ACC112 (cell line): ENCODE measurements around the gene HLF.

Experiments
- H2AFZ ChIP-seq: fragments of 200-600 bp; sonication (generic); one replicate; pipeline ENCODE4 v1.6.0; 2017; ENCODE audit warnings: antibody characterized with exemption, low read length; ENCODE audit not compliant: unreplicated experiment
- H3K27ac ChIP-seq: fragments of 200-600 bp; sonication (generic); 2 replicates; pipeline ENCODE4 v1.5.1; 2014; ENCODE audit warnings: low read depth, mild to moderate bottlenecking, antibody characterized with exemption, low read length, moderate library complexity
- H3K27me3 ChIP-seq: fragments of 200-600 bp; sonication (generic); 2 replicates; pipeline ENCODE4 v1.6.1; 2014; ENCODE audit warnings: mild to moderate bottlenecking, antibody characterized with exemption, low read length, moderate library complexity, mixed read lengths; ENCODE audit not compliant: insufficient read depth
- H3K36me3 ChIP-seq: fragments of 200-600 bp; sonication (generic); 2 replicates; pipeline ENCODE4 v1.6.1; 2016; ENCODE audit warnings: mild to moderate bottlenecking, antibody characterized with exemption, low read length, moderate library complexity, mixed read lengths; ENCODE audit not compliant: insufficient read depth
- H3K4me1 ChIP-seq: fragments of 200-600 bp; sonication (generic); one replicate; pipeline ENCODE4 v1.6.1; 2016; ENCODE audit warnings: low read length, mixed read lengths; ENCODE audit not compliant: insufficient read depth, unreplicated experiment, control insufficient read depth
- H3K4me3 ChIP-seq: fragments of 200-600 bp; sonication (generic); 2 replicates; pipeline ENCODE4 v1.5.1; 2014; ENCODE audit warnings: mild to moderate bottlenecking, low read depth, low read length
- H3K79me2 ChIP-seq: fragments of 200-600 bp; sonication (generic); one replicate; pipeline ENCODE4 v1.6.0; 2016; ENCODE audit warnings: low read length; ENCODE audit not compliant: control insufficient read depth, unreplicated experiment, insufficient read depth

The HLF gene

GRCh38 chr17:55334285-55334684 lies 69.5 kb downstream of the HLF start:
- Histone ChIP-seq H2AFZ (no peak overlapping the region), H3K27ac (no peak overlapping the region), H3K36me3 (no peaks in the 10 kb centered on the region), H3K4me1 (no peaks in the 10 kb centered on the region), H3K27me3 (peaks cover 19% of the 10 kb centered on the region), H3K79me2 (no peaks in the 10 kb centered on the region), H3K4me3 (no peak overlapping the region)

- H3K4me1 ChIP-seq: no peaks in the 10 kb centered on the region
- no peak overlapping the region for H3K4me3 ChIP-seq
- no peak overlapping the region for H2AFZ ChIP-seq
- H3K36me3 ChIP-seq: no peaks in the 10 kb centered on the region
- peaks cover 26% of the 10 kb centered on the region for H3K27me3 ChIP-seq
- no peaks in the 10 kb centered on the region for H3K79me2 ChIP-seq
- no peak overlapping the region for H3K27ac ChIP-seq
Measured at GRCh38 chr17:55334881-55335540, 70.3 kb downstream of the HLF start.

GRCh38 chr17:55335625-55336024 lies 70.9 kb downstream of the HLF start:
- H3K27ac ChIP-seq: no peak overlapping the region
- H3K79me2 ChIP-seq: no peaks in the 10 kb centered on the region
- H3K4me1 ChIP-seq: no peaks in the 10 kb centered on the region
- H3K27me3 ChIP-seq: peaks cover 32% of the 10 kb centered on the region
- H3K4me3 ChIP-seq: no peak overlapping the region
- H3K36me3 ChIP-seq: no peaks in the 10 kb centered on the region
- no peak overlapping the region for H2AFZ ChIP-seq

- Histone ChIP-seq H3K4me3 (no peak overlapping the region), H3K79me2 (no peaks in the 10 kb centered on the region), H3K27me3 (peaks cover 40% of the 10 kb centered on the region), H3K27ac (no peak overlapping the region), H3K4me1 (no peaks in the 10 kb centered on the region), H2AFZ (no peak overlapping the region), H3K36me3 (no peaks in the 10 kb centered on the region)
Measured at GRCh38 chr17:55336426-55336825, 71.7 kb downstream of the HLF start.

DNA sequence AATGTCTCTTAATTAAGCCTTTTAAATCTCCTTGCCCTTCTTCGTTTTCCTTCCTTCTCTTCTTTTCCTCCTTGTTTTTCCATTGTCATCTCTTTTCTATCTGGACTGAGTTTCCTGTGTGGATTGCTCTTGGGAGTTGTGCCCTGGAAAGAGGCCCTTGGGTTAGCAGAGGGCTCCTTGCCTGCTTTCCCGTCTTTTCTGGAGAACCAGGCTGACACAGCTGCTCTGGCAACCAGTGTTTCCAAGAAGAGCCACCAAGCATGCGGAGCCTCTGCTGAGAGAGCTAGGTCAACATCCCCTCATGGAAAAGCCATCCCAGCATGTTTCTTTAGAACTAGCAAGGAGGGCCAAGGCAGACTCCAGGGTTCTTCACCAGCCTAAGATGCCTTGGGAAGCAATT lies 75.4 kb downstream of the HLF start:
- no peaks in the 10 kb centered on the region for H3K4me1 ChIP-seq
- H3K79me2 ChIP-seq: no peaks in the 10 kb centered on the region
- no peak overlapping the region for H3K4me3 ChIP-seq
- no peaks in the 10 kb centered on the region for H3K36me3 ChIP-seq
- no peak overlapping the region for H2AFZ ChIP-seq
- H3K27ac ChIP-seq: no peak overlapping the region
- H3K27me3 ChIP-seq: peaks cover 44% of the 10 kb centered on the region

DNA sequence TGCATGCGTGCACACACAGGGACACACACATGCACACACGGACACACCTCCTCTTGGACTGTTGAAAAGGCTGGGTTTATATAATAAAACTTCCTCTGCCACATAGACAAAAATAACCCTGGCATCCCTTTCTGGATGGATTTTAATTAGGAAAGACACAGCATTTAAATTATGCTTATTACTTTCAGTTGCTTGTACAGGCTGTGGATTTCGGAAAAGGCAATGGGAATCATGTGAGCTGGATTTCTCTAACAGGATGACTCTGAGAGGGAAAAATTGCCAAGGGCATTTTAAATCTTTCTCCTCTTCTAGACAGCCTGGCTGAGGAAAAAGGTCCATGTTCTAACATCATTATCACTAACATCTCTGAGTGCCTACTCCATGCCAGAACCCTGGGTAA lies 75.9 kb downstream of the HLF start:
- Histone ChIP-seq H3K4me3 (no peak overlapping the region), H3K27me3 (peaks cover 44% of the 10 kb centered on the region), H2AFZ (no peak overlapping the region), H3K79me2 (no peaks in the 10 kb centered on the region), H3K4me1 (no peaks in the 10 kb centered on the region), H3K36me3 (no peaks in the 10 kb centered on the region), H3K27ac (no peak overlapping the region)

DNA sequence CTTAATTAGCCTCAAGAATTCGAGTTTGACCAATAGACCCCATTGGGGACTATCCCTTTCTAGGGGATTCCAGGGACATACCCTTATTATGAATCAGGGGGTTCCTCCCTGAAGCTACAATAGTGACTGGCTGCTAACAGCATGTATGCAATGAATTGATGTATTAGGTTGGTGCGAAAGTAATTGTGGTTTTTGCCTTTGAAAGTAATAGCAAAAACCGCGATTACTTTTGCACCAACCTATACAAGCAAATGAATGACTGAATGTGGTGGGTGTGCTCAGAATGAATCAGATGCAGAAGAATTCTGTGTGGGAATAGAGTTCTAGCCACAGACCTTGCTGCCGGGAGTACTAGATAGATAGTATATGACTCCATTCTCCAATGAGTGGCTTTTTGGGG lies 76.7 kb downstream of the HLF start:
- Histone ChIP-seq H3K4me1 (no peaks in the 10 kb centered on the region), H3K27me3 (peaks cover 44% of the 10 kb centered on the region), H3K79me2 (no peaks in the 10 kb centered on the region), H3K4me3 (no peak overlapping the region), H3K36me3 (no peaks in the 10 kb centered on the region), H3K27ac (no peak overlapping the region), H2AFZ (no peak overlapping the region)

GRCh38 chr17:55342800-55343585 lies 78.2 kb downstream of the HLF start:
- Histone ChIP-seq H3K4me1 (no peaks in the 10 kb centered on the region), H3K27ac (no peak overlapping the region), H2AFZ (no peak overlapping the region), H3K4me3 (no peak overlapping the region), H3K27me3 (peaks cover 39% of the 10 kb centered on the region), H3K36me3 (no peaks in the 10 kb centered on the region), H3K79me2 (no peaks in the 10 kb centered on the region)

GRCh38 chr17:55343900-55344513 lies 79.2 kb downstream of the HLF start:
- Histone ChIP-seq H3K4me3 (no peak overlapping the region), H3K36me3 (no peaks in the 10 kb centered on the region), H3K4me1 (no peaks in the 10 kb centered on the region), H2AFZ (no peak overlapping the region), H3K27ac (no peak overlapping the region), H3K79me2 (no peaks in the 10 kb centered on the region), H3K27me3 (peaks cover 32% of the 10 kb centered on the region)

GRCh38 chr17:55344514-55344997 lies 79.8 kb downstream of the HLF start:
- H3K27ac ChIP-seq: no peak overlapping the region
- no peak overlapping the region for H3K4me3 ChIP-seq
- no peaks in the 10 kb centered on the region for H3K4me1 ChIP-seq
- H3K27me3 ChIP-seq: peaks cover 27% of the 10 kb centered on the region
- H3K36me3 ChIP-seq: no peaks in the 10 kb centered on the region
- H2AFZ ChIP-seq: no peak overlapping the region
- no peaks in the 10 kb centered on the region for H3K79me2 ChIP-seq
